HG03439 (cell line): ENCODE results near the gene CD244.
"Not testable (repeated sequence)": the region's sequence is repeated elsewhere in the genome, so short reads cannot be mapped to it uniquely, and the experiment has no call there.

Experiments used
- ATAC-seq: cut with Tn5 transposase; IDR thresholded peaks from one replicate; pipeline ENCODE4 v1.9.1; 2021; ENCODE audit warnings: mild to moderate bottlenecking, moderate library complexity; ENCODE audit not compliant: unreplicated experiment

Gene CD244

DNA sequence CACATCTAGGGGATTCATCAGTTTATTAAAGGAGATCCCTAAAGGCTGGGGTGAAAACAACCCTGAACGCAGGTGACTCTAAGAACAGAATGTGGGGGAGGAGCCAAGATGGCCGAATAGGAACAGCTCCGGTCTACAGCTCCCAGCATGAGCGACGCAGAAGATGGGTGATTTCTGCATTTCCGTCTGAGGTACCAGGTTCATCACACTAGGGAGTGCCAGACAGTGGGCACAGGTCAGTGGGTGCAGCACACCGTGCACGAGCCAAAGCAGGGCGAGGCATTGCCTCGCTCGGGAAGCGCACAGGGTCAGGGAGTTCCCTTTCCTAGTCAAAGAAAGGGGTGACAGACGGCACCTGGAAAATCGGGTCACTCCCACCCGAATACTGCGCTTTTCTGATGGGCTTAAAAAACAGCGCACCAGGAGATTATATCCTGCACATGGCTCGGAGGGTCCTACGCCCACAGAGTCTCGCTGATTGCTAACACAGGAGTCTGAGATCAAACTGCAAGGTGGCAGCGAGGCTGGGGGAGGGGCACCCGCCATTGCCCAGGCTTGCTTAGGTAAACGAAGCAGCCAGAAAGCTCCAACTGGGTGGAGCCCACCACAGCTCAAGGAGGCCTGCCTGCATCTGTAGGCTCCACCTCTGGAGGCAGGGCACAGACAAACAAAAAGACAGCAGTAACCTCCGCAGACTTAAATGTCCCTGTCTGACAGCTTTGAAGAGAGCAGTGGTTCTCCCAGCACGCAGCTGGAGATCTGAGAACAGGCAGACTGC, 79.5 kb downstream of the CD244 start:
- not testable (repeated sequence) for ATAC-seq

DNA sequence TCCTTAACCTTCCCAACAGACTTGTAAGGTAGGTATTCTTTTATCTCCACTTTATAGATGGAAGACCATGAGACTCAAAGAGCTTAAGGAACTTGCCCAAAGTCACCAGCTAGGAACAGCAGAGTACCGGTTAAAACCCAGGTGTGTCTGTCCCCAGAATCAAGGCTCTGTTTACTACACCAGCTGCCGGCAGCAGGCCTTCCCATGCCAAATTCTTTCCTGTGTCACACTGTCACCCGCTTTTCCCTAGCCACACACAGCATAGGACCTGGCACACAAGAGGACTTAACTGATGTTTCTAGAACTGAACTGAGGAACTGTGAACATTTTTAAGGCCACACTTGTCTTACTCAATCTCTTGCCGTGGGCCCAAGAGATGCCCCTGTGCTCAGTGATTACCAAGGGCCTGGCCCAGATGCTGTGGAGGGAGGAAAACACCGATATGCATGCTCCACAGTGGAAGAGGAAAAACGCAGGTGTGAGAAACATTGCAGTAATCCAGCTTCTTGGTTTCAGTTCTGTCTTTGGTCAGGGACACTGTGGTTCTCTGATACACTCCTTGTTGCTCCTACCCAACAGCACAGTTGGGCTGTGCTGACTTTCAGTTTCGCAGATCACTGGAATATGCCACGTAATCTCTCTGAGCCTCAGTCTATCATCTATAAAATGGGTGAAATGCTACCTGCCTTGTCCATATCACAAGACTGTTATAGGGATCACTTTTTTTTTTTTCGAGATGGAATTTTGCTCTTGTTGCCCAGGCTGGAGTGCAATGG, 80.6 kb downstream of the CD244 start:
- peak; percentile 74 for ATAC-seq

- ATAC-seq: no peak
Measured at GRCh38 chr1:160781186-160781766, 81.4 kb downstream of the CD244 start.

DNA sequence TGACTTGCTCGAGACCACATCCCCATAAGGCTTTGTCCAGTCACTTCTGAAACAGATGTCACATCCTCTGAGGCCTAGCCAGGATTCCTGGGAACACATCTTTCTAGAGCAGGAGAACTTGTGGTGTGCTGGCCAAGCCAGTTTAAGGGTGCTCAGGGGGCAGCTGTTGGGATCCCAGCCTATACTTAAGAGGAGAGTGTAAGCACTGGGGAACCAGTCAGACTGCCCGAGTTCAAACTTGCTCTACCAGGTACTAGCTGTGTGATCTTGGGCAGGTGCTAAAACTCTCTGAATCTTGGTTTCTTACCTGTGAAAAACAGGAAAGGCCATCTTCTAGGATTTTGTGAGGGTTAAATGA, 82.3 kb downstream of the CD244 start:
- no peak for ATAC-seq
